Dermis blood vessel endothelial cell (primary cell): ENCODE data around the gene VRK2. TPM values are rescaled to one million over a fixed set of nuclear protein-coding genes. Genes with fewer than 3 reads are reported as not detected.
A peak's percentile ranks its signal among the peaks of the same experiment; 100 is the strongest.

Source experiments
- DNase-seq: peaks from one replicate; pipeline ENCODE4 v3.0.0; 2010
- total RNA-seq: library from RNA; depleted of rRNA; stranded (reverse); fragments of >200 nt; gene quantifications from 2 replicates; pipeline ENCODE4 v1.2.3, GENCODE V29; 2014

The VRK2 gene
- 35.4 and 50.7 TPM in 2 replicates for total RNA-seq

DNA sequence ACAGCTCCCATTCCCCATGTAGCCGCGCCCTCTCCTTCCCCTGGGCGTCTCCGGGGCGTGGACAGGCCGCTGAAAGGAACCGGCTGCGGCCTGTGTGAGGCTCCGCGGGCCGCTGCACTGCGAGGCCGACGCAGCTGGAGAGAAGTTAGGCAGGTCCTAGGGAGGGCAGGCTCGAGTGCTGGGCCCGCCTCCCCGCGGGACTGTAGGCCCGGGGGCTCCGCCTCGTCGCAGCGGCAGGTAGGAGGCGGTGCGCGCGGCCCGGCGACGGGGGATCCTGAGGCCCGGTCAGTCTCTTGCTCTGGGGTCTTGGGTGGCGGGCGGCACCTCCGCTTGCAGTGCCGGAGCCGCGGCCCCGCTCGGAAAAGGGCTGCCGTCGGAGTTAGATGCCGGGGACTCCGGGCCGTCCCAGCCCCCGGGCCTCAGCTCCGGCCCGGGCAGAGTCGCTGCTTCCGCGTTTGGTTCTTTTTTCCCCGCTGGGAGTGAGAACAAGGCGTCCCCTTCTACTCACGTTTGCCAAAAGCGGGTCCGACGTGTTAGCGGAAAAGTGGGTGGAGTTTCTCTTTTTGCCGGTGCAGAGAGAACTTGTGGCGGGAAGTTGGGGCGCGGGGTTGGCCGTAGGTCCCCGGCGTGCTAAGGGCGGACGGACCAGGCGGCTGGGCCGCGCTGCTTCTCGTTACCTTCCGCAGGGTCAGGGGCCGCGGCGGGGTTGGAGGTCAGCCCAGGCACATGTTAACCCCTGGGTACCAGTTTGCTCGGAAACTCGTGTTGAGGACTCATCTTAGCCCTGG, at the start of gene VRK2:
Gene VRK2, plus strand, starts transcription at position 222 of the 788 bp plus-strand sequence. CDS start 2,026 bp downstream, outside the sequence.
- DNase-seq = peak; percentile 95

DNA sequence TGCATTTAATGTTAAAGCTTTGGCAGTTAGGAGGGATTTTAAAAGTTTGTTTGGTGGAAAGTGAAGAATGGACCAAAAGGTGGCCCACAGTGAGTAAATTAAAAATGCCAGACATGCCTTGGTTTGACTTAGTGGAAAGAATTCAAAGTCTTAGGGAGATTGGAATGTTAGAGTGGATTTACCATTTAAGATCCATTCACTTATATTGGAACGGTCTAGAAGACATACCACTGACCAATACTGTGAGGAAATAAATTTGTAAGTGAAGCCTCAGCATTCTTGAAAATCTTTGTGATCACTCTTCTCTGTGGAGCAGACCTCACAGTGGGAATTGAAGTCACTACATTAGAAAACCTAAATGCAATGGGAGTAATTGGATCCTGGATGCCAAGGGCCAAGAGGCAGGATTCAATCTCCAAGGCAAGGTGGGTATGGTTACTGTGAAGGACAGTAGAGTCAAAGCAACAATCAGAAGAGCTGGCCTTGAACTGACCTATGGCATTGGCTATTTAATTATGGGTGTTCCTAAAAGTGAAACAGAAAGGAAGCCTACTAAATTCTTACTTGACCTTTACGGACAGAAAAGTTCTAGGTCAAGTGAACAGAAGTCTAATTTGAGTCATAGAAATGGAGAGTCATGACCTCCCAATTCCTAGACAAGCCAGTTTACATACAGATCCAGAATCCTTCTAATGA, 40.2 kb upstream of the VRK2 start:
- no peak for DNase-seq

DNA sequence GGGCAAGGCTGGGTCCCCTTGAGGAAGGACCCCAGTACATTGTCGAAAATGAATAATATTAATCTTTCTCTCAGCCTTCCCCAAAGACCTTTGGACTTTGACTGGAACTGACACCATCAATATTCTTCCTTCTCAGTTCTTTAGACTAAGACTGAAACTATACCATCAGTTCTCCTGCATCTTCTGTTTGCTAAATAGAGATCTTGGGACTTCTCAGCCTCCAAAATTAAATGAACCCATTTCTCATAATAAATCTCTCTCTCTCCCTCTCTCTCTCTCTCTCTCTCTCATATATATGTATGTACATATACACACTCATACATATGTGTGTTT, 39.7 kb upstream of the VRK2 start:
- DNase-seq = no peak

DNA sequence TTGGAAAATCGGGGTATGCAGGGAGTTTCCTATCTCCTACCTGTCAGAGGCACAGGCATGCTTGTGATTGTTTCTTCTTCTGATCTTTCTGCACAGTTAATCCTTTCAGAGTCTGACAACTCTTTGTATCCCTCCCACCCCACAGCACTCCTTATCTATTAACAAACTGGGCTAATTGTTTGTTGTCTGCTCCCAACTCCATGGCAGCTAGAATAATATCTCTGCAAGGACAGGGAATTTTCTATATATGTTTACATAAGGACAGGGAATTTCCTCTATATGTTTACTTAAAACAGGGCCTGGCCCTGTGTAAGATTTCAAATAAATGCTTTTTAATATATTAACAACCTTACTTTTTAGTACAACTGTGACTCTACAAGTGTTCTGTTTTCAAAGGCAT, 36.0 kb upstream of the VRK2 start:
- DNase-seq = peak; percentile 9

DNA sequence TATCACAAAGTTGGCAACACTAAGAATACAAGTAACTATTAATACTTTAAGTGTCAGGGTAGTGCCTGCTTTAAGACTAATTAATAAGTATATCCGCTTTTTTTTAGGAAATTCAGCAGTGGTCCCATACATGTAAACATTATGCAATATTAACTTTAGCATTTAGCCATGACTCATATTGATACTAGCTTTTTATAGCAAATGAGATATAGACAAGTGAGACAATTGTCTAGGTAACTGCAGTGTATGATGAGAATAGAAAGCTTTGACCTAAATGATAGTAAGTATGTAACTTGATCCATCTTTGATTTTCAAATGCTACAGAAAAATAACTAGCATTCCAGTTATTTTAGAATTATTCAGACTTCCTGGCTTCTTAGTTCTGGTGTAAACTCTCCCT, 27.4 kb upstream of the VRK2 start:
- no peak for DNase-seq

DNA sequence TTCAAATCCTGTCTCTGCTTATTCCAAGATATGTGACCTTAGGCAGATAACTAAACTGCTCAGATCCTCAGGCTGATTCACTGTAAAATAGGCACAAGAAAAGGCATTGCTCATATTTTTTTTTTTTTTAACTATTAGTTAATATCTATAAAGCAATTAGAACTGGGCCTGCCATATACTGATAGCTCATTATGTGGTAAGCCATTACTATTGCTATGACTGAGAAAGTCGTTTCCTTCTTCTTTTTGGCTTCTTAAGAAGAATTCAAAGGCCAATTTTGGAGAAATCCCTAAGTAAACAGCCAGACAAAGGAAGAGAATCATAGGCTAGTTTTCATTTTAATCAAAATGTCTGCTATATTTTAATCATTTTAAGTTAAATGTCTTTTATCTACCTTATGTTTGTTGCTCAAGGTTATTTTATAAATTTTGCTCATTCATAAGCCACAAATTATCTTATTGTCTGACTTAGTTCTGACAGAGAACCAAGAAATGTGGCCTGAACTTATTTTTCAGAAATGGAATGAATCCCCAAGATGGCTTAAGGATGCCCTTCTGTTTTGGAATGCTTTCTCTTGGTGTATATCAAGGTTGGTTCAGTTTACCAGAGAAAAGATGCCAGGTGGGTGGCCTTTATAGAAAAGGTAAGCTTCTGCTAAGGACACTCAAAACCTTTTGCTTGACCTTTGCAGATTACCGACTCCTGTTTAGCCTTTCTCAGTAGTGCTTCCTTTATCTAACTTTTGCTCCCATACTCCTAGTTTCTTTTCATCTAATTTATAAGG, 21.3 kb upstream of the VRK2 start:
- no peak for DNase-seq

DNA sequence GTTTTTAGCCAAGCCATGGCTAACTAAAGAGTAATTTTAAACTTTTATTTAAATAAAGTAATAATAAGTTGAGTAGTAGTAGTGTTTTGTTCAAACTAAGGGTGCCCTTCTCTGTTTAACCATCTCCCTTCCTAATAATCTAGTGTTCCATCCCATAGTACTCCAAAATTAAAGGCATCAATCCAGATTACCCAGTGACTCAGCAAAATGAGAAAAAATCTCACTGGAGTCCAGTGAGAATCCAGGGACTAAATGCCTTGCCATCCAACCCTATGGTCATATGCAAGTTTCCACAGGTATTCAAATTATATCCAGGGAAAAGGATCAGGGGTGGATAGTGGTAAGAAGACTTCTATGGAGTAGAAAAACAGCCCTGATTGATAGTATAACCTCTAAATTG, 19.6 kb upstream of the VRK2 start:
- DNase-seq = no peak

DNA sequence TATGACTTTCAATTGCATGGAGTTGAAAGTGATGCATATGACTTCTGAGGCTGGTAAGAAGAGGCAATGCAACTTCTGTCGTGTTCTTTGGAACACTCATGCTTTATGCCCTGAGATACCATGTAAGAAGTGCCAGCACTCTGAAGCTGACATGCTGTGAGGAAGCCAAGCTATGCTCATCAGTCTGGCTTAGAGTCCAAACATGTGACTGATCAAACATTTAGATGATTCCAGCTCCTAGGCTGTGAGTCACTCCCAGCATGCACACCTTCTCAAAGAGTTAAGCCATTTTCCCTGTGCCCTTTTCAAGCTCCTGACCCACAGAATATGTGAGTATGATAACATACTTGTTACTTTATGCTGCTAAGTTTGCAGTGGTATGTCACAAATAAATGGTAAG, 15.8 kb upstream of the VRK2 start:
- DNase-seq = no peak

DNA sequence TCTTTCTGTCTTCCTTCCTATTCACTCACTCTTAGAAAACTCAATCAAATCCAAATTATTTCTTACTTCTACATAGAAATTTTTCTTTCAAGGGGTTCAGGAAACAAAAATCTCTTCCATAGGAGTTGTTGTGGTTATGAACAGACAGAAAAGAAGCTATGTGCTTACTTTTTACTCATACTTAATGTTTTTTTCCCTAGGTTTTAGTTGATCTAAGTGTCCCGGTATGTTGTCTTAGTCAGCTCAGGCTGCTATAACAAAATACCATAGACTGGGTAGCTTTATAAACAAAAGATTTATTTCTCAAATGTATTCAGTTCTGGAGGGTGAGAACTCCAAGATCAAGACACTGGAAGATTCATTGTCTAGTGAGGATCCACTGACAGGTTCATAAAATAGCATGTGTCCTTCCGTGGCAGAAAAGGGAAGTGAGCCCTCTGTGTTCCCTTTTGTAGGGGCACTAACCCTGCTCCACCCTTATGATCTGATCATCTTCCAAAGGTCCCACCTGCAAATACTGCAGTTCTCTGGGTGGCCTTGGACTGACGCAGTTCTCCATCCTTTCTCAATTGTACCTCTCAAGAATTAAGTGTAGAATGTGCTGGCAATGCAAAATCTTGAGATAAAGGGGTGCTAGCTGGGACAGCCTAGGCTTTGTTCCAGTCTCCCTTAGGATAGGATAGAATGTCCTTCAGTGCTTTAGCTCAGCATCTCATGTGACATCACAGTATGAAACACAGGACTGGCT, 14.4 kb upstream of the VRK2 start:
- DNase-seq = no peak

DNA sequence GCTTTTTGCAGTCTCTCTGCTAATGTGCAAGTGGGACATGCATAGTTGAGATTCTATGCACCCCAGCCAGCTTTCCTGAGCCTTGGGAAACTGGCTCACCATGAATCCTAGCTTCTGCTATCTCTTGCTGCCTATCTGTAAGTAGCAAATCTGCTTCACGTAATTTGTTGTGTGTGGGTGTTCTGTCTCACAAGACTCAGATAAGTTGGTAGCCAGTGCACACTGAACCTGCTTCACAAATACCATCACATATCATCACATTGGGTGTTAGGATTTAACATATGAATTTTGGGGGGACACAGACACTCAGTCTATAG, 13.9 kb upstream of the VRK2 start:
- DNase-seq = no peak

DNA sequence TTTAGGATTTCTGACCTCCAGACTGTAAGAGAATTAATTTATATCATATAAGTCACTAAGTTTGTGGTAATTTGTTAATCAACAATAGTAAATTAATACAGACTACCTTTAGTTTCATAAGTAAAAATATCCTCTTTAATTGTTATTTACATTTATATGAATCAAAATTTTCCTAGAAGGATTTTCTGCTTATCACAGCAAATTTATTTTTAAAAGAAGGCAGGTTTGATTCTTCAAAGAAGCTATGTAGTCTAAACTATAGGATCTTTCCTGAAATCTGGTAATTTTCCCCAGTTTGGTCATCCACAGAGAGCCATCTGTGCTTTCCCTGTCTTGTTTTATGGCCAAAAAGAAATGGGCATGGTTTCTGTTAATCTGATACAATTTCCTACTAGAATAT, 13.1 kb upstream of the VRK2 start:
- no peak for DNase-seq

DNA sequence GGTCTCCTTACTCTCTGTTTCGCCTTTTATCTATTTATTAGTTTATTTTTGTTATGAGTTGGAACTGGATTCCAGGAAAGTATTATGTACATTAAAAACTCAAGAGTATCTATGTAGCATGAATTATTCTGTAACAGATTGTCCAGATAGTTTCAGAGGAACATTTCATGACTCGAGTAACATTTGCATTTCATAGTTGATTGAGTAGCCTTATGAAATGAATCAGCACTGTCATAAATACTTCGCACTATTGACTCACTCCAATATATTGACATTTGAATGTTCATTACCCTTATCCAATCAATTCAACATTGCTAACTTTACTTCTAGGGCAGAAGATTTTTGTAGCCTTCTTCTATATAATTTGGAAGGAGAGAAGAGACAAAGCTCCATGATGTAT, 11.3 kb upstream of the VRK2 start:
- no peak for DNase-seq

DNA sequence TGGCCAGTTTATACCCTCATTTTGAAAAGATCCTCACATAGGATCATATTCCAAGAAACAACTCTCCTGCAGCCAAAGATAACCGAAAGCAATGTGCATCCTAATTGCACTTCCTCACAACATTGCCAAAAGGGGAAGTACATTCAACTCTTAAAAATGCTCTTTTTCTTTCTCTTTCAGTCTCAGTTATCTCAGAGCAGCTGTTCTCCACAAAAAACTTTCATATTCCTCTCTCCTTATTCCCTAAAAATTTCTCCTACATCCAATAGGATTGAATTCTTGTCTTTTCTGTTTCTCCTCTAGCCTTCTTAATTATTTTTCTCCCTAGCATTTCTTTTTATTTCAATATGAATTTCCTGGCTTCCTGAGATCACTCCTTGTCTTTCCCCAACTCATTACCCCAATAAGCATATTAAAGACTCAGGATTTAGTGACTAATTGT, 7.4 kb upstream of the VRK2 start:
- DNase-seq = peak; percentile 85

DNA sequence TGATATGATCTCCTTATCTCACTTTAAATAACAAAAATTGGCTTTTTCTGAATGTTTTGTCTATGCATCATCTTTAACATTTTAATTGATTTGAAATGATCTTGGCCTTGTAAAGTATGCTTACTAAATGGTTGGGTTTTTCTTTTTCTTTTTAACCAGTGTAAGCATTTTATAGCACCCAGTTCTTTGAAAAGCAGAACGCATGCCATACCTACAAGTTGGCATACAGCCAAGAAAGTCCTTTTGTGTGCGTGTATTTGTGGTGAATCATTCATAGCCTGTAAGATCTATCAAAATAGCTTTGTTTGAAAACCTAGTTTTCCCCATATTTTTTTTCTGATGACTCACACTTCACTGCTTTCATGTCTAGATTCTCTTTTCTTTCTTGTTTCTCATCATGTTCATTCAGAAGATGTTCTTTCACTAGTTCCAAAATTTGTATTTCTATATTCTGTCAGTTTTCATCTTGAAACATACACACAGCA, 4.1 kb upstream of the VRK2 start:
- peak; percentile 97 for DNase-seq

DNA sequence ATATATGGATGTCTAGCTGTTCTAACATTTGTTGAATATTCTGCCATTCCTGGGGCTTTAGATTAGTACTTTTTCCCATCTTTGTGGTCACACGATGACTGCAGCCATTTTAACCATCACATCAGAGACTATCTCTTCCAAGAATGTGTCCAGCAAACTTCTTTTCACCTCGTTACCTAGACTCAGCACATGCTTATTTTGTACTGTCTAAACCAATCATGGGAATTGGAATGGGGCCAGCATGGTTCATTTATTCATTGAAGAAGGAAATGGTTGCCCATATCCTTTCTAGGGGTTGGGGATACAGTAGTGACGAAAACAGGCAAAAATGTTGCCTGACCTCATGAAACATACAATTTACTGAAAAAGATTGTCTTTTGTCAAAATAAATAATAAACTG, 2.5 kb upstream of the VRK2 start:
- no peak for DNase-seq

DNA sequence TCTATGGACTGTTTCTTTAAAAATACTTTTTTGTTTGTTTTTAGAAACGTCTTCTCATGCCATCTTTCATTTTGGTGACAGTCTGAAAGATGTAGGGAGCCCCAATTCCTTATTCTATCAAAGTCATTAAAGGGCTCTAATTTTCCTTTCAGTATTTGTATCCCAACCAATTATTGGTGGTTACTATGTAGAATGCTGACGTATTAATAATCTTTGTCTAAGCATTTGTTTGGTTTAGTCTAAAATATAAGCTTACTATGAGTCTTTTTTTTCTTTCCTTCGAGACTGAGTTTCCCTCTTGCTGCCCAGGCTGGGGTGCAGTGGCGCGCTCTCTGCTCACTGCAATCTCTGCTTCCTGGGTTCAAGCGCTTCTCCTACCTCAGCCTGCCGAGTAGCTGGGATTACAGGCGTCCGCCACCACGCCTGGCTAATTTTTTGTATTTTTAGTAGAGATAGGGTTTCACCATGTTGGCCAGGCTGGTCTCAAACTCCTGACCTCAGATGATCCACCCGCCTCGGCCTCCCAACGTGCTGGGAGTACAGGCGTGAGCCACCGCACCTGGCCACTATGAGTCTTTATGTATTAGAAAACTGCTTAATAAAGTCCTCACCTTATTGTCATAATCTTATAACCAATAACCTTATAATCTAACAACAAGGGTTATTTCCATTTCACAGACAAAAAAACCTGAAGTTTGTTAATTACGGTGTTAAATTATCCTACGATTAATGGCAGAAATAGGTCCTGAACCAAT, 849 bp upstream of the VRK2 start:
- DNase-seq = no peak

DNA sequence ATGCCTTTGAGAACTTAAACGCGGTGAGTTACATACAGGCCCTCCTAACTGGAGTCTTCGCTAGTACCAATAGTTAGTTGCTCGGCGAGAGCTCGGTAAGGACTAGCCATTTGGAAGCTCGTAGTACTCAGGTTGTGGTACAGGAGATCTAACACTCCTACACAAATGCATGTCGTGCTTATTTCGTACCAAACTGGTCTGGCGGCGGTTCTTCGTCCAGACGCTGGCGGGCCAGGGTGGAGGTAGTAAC, 346 bp upstream of the VRK2 start:
- DNase-seq = no peak

DNA sequence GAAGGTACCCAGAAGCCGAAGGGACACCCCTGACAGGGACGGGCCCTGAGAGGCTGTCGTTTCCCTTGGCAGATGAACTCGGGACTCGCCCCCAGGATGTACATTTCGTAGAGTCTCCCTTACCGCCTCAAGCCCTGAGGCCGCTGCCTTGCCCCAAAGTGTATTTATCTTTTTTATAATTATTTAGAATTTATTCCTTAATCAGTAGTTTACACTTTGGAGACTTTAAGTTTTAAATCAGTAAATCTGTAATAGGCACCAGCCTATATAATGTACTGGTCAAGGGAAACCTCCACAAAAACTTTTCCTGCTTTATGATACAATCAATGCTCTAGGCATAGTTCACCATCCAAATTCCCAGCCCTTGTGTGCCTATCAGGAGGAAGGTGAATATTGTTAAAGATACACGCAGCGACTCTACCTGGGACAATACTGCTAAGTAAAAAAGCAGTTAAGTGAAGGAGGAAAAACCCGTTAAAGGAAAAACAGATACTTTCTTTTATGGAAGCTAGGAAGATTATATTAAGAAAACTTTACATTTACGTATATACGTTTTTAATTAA, 848 bp downstream of the VRK2 start:
- peak; percentile 14 for DNase-seq

DNA sequence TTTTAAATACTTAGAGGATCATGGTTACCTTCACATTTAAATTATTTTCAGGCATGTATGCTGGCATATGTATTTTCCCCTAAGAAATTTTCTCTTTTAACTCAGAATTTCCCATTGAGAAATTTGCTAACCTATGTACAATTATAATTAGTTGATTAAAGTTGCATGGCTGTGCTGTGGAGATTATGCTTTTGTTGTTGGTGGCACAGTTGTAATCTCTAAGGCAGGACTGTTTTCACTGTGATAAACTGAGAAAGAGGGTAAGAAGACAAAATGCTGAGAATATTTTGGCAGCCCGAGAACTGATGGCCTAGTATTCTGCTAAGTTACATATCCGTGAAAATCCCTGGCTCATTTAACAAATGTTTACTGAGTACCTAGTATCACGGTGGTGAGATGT, 1.4 kb downstream of the VRK2 start:
- DNase-seq = no peak

DNA sequence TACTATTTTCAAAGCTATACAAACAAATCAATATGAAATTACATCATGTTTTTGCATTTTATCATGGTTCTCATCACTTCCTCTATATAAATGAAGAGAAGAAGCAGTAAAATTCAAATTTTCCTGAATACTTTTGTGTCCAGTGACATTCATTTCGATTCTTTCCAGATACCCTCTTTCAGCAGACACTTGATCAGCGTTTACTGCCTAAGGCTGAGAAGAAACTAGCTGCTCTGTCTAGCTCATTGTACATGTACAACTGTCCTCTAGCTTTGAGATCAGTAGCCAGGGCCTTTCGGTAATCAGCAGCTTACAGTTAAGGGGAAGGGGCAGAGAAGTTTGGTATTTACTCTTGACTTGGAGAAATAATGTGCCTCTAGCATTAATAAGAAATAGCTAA, 4.8 kb downstream of the VRK2 start:
- DNase-seq = no peak

DNA sequence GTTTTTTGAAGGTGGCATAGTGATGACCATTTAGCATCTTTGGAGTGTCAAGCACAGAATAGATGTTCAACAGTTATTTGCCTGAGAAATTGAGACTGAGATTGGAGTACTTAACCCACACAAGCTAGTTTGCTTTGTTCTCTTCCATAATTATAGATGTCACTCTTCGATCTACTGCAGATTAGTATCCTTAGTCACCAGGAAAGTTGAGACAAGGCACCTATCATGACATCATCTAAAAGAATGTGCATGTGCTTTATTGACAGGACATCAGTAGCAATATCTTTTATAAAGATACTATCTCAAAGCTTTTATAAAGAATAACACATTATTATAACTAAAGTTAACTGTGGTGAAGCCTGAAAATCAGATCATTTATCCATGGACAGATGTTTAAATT, 6.4 kb downstream of the VRK2 start:
- no peak for DNase-seq

DNA sequence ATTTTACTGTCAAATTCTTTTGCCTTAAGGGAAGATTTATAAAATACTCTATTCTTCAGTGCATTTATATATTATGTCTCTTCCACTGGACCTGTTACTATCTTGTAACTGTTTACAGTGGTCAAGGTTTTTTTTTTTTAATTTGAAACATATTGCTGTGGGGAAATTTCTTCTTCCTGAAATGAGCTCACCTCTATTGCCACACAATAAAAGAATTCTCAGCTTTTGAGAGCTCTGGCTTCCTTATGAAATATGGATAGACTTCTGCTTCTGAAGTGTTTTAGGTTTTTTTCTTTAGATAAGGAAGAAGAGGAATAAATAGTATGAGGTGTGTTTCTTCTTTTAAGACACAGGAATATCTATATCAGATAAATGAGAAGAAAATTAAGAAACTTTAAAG, 7.7 kb downstream of the VRK2 start:
- peak; percentile 34 for DNase-seq
